ENCODE measurements around the gene UBE2E2.

Gene UBE2E2

GRCh38 chr3:23387286-23387918 is 184.3 kb downstream of the UBE2E2 start:
- TF ChIP-seq CTCF (conservative IDR thresholded peaks at IDR 0.05; ENCODE audit: low read depth, low read length) = no peak
- H3K4me3 ChIP-seq (ENCODE audit: low read depth, low read length) = no peak overlapping the region
- DNase-seq (ENCODE audit: low read depth) = no peak

- TF ChIP-seq CTCF (conservative IDR thresholded peaks at IDR 0.05; ENCODE audit: low read depth, low read length) = no peak
- H3K4me3 ChIP-seq (ENCODE audit: low read depth, low read length) = no peak overlapping the region
- DNase-seq (ENCODE audit: low read depth) = no peak
Observed at GRCh38 chr3:23389089-23389488, 186.0 kb downstream of the UBE2E2 start.

GRCh38 chr3:23389686-23390085 is 186.6 kb downstream of the UBE2E2 start:
- DNase-seq (ENCODE audit: low read depth) = no peak
- no peak overlapping the region for H3K4me3 ChIP-seq (ENCODE audit: low read depth, low read length)
- no peak for TF ChIP-seq CTCF (conservative IDR thresholded peaks at IDR 0.05; ENCODE audit: low read depth, low read length)

GRCh38 chr3:23390446-23390845 is 187.3 kb downstream of the UBE2E2 start:
- TF ChIP-seq CTCF (conservative IDR thresholded peaks at IDR 0.05; ENCODE audit: low read depth, low read length) = no peak
- H3K4me3 ChIP-seq (ENCODE audit: low read depth, low read length) = no peak overlapping the region
- no peak for DNase-seq (ENCODE audit: low read depth)

- no peak for TF ChIP-seq CTCF (conservative IDR thresholded peaks at IDR 0.05; ENCODE audit: low read depth, low read length)
- H3K4me3 ChIP-seq (ENCODE audit: low read depth, low read length) = no peak overlapping the region
- DNase-seq (ENCODE audit: low read depth) = no peak
Observed at GRCh38 chr3:23390989-23391553, 187.9 kb downstream of the UBE2E2 start.

GRCh38 chr3:23395115-23395514 is 192.0 kb downstream of the UBE2E2 start:
- DNase-seq (ENCODE audit: low read depth) = no peak
- TF ChIP-seq CTCF (conservative IDR thresholded peaks at IDR 0.05; ENCODE audit: low read depth, low read length) = no peak
- H3K4me3 ChIP-seq (ENCODE audit: low read depth, low read length) = no peak overlapping the region

GRCh38 chr3:23396746-23397145 is 193.6 kb downstream of the UBE2E2 start:
- no peak overlapping the region for H3K4me3 ChIP-seq (ENCODE audit: low read depth, low read length)
- TF ChIP-seq CTCF (conservative IDR thresholded peaks at IDR 0.05; ENCODE audit: low read depth, low read length) = no peak
- DNase-seq (ENCODE audit: low read depth) = no peak

Data from choroid plexus epithelial cell (primary cell).